ENCODE results near the gene EMX1. TPM values are rescaled to one million over a fixed set of nuclear protein-coding genes. Genes with fewer than 3 reads are reported as not detected.

Gene EMX1
- total RNA-seq, 1 donor from 2014 or later: 0.43 TPM

DNA sequence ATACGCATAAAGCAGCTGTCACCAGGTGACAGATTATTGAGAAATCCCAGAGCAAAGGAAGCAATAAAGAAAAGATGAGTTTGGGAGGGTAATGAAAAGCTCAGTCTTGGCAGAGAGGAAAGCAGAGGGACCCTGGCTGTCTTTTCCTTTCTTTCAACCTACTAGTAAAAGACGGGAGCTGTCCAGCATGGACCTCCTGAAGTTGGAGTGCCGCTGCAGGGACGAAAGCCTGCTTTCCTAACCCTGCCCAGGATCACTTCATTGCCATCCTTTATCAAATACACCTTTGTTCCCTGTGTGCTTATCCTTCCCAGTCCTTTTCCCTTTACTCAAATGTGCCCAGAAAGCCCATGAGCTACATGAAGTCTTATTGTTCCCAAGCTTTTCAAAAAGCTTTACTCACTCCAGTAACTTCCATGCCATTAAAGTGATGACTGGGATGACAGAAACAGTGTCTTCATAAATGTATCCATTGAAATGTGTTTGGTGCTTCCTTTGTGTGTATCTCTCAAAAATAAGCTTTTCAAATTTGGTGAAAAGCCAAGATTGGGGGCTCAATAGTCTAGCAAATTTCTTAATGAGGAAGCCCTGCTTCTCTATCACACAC lies 33.9 kb upstream of the EMX1 start:
- no peak overlapping the region for H3K4me3 ChIP-seq
- H3K4me3 Mint-ChIP-seq: no peak overlapping the region
- H3F3A ChIP-seq (ENCODE audit: low read depth): peaks cover 17% of the 10 kb centered on the region
- H2AFZ ChIP-seq (replicated peaks): no peak overlapping the region
- H3K9me3 ChIP-seq (ENCODE audit: low read depth): no peaks in the 10 kb centered on the region
- peaks cover 75% of the 10 kb centered on the region for H3K27me3 ChIP-seq
- no peaks in the 10 kb centered on the region for H3K4me1 ChIP-seq
- H3K9me3 Mint-ChIP-seq: no peaks in the 10 kb centered on the region
- H4K20me1 ChIP-seq (ENCODE audit: low read depth): peaks cover 16% of the 10 kb centered on the region
- H3K36me3 Mint-ChIP-seq: no peaks in the 10 kb centered on the region
- peaks cover 9% of the 10 kb centered on the region for H3K4me1 Mint-ChIP-seq
- H3K27me3 Mint-ChIP-seq (ENCODE audit: insufficient read depth, low read depth): peaks cover 44% of the 10 kb centered on the region
- peak; percentile 84 for DNase-seq (ENCODE audit: low spot score)
- H3K27ac ChIP-seq: no peak overlapping the region
- no peaks in the 10 kb centered on the region for H3K36me3 ChIP-seq
- no peaks in the 10 kb centered on the region for H3K79me2 ChIP-seq (ENCODE audit: low read depth)
- H3K9ac ChIP-seq: no peak overlapping the region
- H3K27ac Mint-ChIP-seq: no peak overlapping the region
- H3K4me2 ChIP-seq: no peak overlapping the region
- TF ChIP-seq, protein P1, sequence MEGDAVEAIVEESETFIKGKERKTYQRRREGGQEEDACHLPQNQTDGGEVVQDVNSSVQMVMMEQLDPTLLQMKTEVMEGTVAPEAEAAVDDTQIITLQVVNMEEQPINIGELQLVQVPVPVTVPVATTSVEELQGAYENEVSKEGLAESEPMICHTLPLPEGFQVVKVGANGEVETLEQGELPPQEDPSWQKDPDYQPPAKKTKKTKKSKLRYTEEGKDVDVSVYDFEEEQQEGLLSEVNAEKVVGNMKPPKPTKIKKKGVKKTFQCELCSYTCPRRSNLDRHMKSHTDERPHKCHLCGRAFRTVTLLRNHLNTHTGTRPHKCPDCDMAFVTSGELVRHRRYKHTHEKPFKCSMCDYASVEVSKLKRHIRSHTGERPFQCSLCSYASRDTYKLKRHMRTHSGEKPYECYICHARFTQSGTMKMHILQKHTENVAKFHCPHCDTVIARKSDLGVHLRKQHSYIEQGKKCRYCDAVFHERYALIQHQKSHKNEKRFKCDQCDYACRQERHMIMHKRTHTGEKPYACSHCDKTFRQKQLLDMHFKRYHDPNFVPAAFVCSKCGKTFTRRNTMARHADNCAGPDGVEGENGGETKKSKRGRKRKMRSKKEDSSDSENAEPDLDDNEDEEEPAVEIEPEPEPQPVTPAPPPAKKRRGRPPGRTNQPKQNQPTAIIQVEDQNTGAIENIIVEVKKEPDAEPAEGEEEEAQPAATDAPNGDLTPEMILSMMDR (IDR thresholded peaks at IDR 0.05): no peak
- TF ChIP-seq EZH2 (IDR thresholded peaks at IDR 0.05) (no peak), EZH2phosphoT487 (IDR thresholded peaks at IDR 0.05) (no peak)

DNA sequence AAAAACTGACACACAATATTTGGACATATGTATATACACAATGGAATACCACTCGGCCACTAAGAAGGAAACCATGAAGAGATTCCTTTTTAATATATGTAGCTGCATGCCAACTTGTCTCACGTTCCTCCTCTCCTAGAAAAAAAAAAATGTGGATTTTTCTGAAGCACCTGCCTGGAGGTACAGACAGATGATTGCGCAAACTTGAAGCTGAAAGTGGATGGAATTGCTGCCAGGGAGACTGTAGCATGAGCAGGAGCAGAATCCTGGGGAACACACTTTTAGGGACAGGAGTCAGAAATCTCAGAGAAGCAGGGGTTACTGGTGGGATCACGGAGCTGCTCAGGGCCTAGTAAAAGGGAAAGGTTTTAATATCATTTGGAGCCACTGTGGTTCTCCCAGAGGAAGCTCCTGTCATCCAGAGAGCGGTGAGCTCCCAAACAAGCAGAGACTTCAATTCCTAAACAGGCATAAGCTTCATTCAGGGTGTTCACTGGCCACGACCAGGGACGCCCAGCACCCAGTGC lies 30.8 kb upstream of the EMX1 start:
- H3K27me3 ChIP-seq: peaks cover 76% of the 10 kb centered on the region
- peak overlapping the region; percentile 80 for H2AFZ ChIP-seq (replicated peaks)
- Mint-ChIP-seq H3K36me3 (no peaks in the 10 kb centered on the region), H3K27ac (no peak overlapping the region), H3K4me1 (peaks cover 9% of the 10 kb centered on the region), H3K4me3 (peak overlapping the region; percentile 81), H3K9me3 (no peaks in the 10 kb centered on the region), H3K27me3 (ENCODE audit: insufficient read depth, low read depth) (peaks cover 51% of the 10 kb centered on the region)
- H3K36me3 ChIP-seq: no peaks in the 10 kb centered on the region
- peak overlapping the region; percentile 84 for H3K4me2 ChIP-seq
- peaks cover 17% of the 10 kb centered on the region for H3F3A ChIP-seq (ENCODE audit: low read depth)
- no peak overlapping the region for H3K27ac ChIP-seq
- H3K9ac ChIP-seq: no peak overlapping the region
- no peaks in the 10 kb centered on the region for H3K4me1 ChIP-seq
- DNase-seq (ENCODE audit: low spot score): no peak
- peaks cover 17% of the 10 kb centered on the region for H4K20me1 ChIP-seq (ENCODE audit: low read depth)
- no peaks in the 10 kb centered on the region for H3K79me2 ChIP-seq (ENCODE audit: low read depth)
- H3K9me3 ChIP-seq (ENCODE audit: low read depth): no peaks in the 10 kb centered on the region
- peak overlapping the region; percentile 51 for H3K4me3 ChIP-seq
- TF ChIP-seq, protein P1 (IDR thresholded peaks at IDR 0.05): no peak
- no peak for TF ChIP-seq EZH2phosphoT487 (IDR thresholded peaks at IDR 0.05)
- TF ChIP-seq EZH2 (IDR thresholded peaks at IDR 0.05): no peak

DNA sequence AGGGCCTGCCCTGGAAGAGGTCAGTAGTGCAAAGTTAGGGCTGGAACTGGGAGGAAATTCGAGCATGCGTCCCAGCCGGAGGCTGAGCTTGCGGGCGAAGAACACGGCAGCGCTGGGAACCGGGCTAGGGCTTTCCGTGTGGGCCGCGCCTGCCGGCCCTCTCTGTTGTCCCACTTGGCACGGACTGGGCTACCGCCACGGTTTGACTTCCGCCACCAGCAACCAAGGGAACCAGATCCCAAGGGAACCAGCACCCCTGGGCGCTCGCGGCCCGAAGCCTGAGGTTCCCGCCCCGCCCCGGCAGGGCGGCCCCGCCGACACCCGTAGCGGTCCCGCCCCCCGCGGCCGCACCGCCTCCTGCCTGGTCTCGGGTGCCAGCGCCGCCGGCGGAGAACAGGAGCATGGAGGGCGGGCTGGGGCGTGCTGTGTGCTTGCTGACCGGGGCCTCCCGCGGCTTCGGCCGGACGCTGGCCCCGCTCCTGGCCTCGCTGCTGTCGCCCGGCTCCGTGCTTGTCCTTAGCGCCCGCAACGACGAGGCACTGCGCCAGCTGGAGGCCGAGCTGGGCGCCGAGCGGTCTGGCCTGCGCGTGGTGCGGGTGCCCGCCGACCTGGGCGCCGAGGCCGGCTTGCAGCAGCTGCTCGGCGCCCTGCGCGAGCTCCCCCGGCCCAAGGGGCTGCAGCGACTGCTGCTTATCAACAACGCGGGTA lies 30.1 kb upstream of the EMX1 start, which contains the start of gene SPR:
Gene SPR, plus strand, starts transcription at position 377 of the 708 bp plus-strand sequence. Its CDS starts 25 bp downstream, at position 402.
- Mint-ChIP-seq H3K4me3 (peak within 1 kb of the TSS; percentile 82), H3K27ac (no peak within 1 kb of the TSS), H3K27me3 (ENCODE audit: insufficient read depth, low read depth) (peaks cover 47% of the 10 kb centered on the region), H3K4me1 (peaks cover 9% of the 10 kb centered on the region), H3K36me3 (no peaks in the 10 kb centered on the region), H3K9me3 (no peaks in the 10 kb centered on the region)
- H3K4me2 ChIP-seq: peak within 1 kb of the TSS; percentile 84
- DNase-seq (ENCODE audit: low spot score): peak; percentile 76
- peaks cover 73% of the 10 kb centered on the region for H3K27me3 ChIP-seq
- no peaks in the 10 kb centered on the region for H3K9me3 ChIP-seq (ENCODE audit: low read depth)
- peak within 1 kb of the TSS; percentile 80 for H2AFZ ChIP-seq (replicated peaks)
- H3K4me3 ChIP-seq: peak within 1 kb of the TSS; percentile 51
- no peak for TF ChIP-seq EZH2phosphoT487 (IDR thresholded peaks at IDR 0.05)
- TF ChIP-seq, protein P1 (IDR thresholded peaks at IDR 0.05): no peak
- TF ChIP-seq EZH2 (IDR thresholded peaks at IDR 0.05): no peak
- peaks cover 17% of the 10 kb centered on the region for H4K20me1 ChIP-seq (ENCODE audit: low read depth)
- H3K4me1 ChIP-seq: no peaks in the 10 kb centered on the region
- no peaks in the 10 kb centered on the region for H3K79me2 ChIP-seq (ENCODE audit: low read depth)
- peaks cover 17% of the 10 kb centered on the region for H3F3A ChIP-seq (ENCODE audit: low read depth)
- no peak within 1 kb of the TSS for H3K9ac ChIP-seq
- no peak within 1 kb of the TSS for H3K27ac ChIP-seq
- no peaks in the 10 kb centered on the region for H3K36me3 ChIP-seq
